Neuronal stem cell (in vitro differentiated cells): ENCODE measurements around the gene PSME3.
A peak's percentile ranks its signal among the peaks of the same experiment; 100 is the strongest.

Experiments
- DNase-seq: peaks from one replicate; pipeline ENCODE4 v3.0.0-alpha.2; 2013; ENCODE audit warnings: low spot score
- H2AFZ ChIP-seq: one replicate; pipeline ENCODE4 v1.6.1; 2013; ENCODE audit warnings: mild to moderate bottlenecking, low read length, inconsistent platforms
- H2AK5ac ChIP-seq: 2 replicates; pipeline ENCODE4 v1.6.1; 2013; ENCODE audit warnings: low read depth, mild to moderate bottlenecking, inconsistent platforms, low read length, moderate library complexity, mixed read lengths
- H2BK120ac ChIP-seq: 2 replicates; pipeline ENCODE4 v1.6.1; 2013; ENCODE audit warnings: low read depth, mild to moderate bottlenecking, inconsistent platforms, low read length, moderate library complexity, mixed read lengths
- H2BK12ac ChIP-seq: one replicate; pipeline ENCODE4 v1.6.1; 2013; ENCODE audit warnings: low read length, inconsistent platforms
- H2BK15ac ChIP-seq: 2 replicates; pipeline ENCODE4 v1.6.1; 2013; ENCODE audit warnings: mild to moderate bottlenecking, low read length, inconsistent platforms, mixed read lengths
- H2BK5ac ChIP-seq: one replicate; pipeline ENCODE4 v1.6.1; 2013; ENCODE audit warnings: inconsistent platforms, mild to moderate bottlenecking, low read length, moderate library complexity
- H3K14ac ChIP-seq: one replicate; pipeline ENCODE4 v1.6.1; 2013; ENCODE audit warnings: low read length, inconsistent platforms
- H3K18ac ChIP-seq: 2 replicates; pipeline ENCODE4 v1.6.1; 2013; ENCODE audit warnings: low read length, inconsistent platforms
- H3K23ac ChIP-seq: 2 replicates; pipeline ENCODE4 v1.6.1; 2013; ENCODE audit warnings: low read depth, mild to moderate bottlenecking, mixed read lengths, low read length, inconsistent platforms; ENCODE audit not compliant: poor library complexity
- H3K27ac ChIP-seq: replicated peaks from 3 replicates; pipeline ENCODE4 v1.5.1; 2013; ENCODE audit warnings: low read length, inconsistent platforms
- H3K27me3 ChIP-seq, 3 experiments: 2 replicates each; pipeline ENCODE4 v1.6.1; 2013; ENCODE audit warnings: low read length in 3 of 3, mild to moderate bottlenecking in 2 of 3, inconsistent platforms in 1 of 3, low read depth in 1 of 3, mixed read lengths in 1 of 3, moderate library complexity in 1 of 3; ENCODE audit not compliant: control insufficient read depth in 3 of 3, insufficient read depth in 3 of 3
- H3K36me3 ChIP-seq, 2 donors: replicated peaks in 1 of 2; 2 replicates each; pipeline ENCODE4 v1.6.1; 2013; ENCODE audit warnings: low read length in 2 of 2; ENCODE audit not compliant: control insufficient read depth in 2 of 2, insufficient read depth in 2 of 2
- H3K4ac ChIP-seq: 2 replicates; pipeline ENCODE4 v1.6.1; 2013; ENCODE audit warnings: inconsistent platforms, mild to moderate bottlenecking, low read length, moderate library complexity
- H3K4me1 ChIP-seq, 2 donors: 1 replicate in 1 of 2; 2 replicates in 1 of 2; pipeline ENCODE4 v1.6.1; 2013; ENCODE audit warnings: low read length in 2 of 2, low read depth in 1 of 2; ENCODE audit not compliant: control insufficient read depth in 2 of 2, insufficient read depth in 1 of 2
- H3K4me2 ChIP-seq: one replicate; pipeline ENCODE4 v1.6.1; 2013; ENCODE audit warnings: mild to moderate bottlenecking, low read length, inconsistent platforms; ENCODE audit not compliant: insufficient read depth, poor library complexity, severe bottlenecking
- H3K4me3 ChIP-seq, 2 donors: 2 replicates each; pipeline ENCODE4 v1.5.1; 2013; ENCODE audit warnings: low read length in 2 of 2, mild to moderate bottlenecking in 2 of 2, inconsistent platforms in 1 of 2, moderate library complexity in 1 of 2
- H3K79me1 ChIP-seq: one replicate; pipeline ENCODE4 v1.6.1; 2013; ENCODE audit warnings: low read depth, mild to moderate bottlenecking, inconsistent platforms, low read length, moderate library complexity
- H3K9ac ChIP-seq: one replicate; pipeline ENCODE4 v1.6.1; 2013; ENCODE audit warnings: mild to moderate bottlenecking, low read depth, low read length, inconsistent platforms; ENCODE audit not compliant: poor library complexity
- H3K9me3 ChIP-seq, 2 donors: replicated peaks in 1 of 2; 2 replicates each; pipeline versions ENCODE3 to v1.6.1; 2013; ENCODE audit warnings: low read length in 2 of 2, mild to moderate bottlenecking in 2 of 2, inconsistent platforms in 1 of 2, low read depth in 1 of 2, mixed read lengths in 1 of 2, moderate library complexity in 1 of 2; ENCODE audit not compliant: control insufficient read depth in 2 of 2, insufficient read depth in 1 of 2
- H4K8ac ChIP-seq: one replicate; pipeline ENCODE4 v1.6.1; 2013; ENCODE audit warnings: low read depth, mild to moderate bottlenecking, inconsistent platforms, low read length, moderate library complexity
- H4K91ac ChIP-seq: one replicate; pipeline ENCODE4 v1.6.1; 2013; ENCODE audit warnings: low read length, low read depth, mild to moderate bottlenecking, inconsistent platforms; ENCODE audit not compliant: poor library complexity
- WGBS, 2 donors: extraction: QIAGEN DNeasy Blood & Tissue Kit; methylation state at CpG; one replicate each; pipeline ENCODE4 v1.1.7; 2013; ENCODE audit warnings: missing lambda C conversion rate in 2 of 2, mixed read lengths in 1 of 2; ENCODE audit not compliant: insufficient read length in 2 of 2, insufficient replicate concordance in 1 of 2; ENCODE audit errors: extremely low coverage in 2 of 2; 5-methylcytosine and 5-hydroxymethylcytosine counted together

The PSME3 gene

GRCh38 chr17:42784811-42785592 lies 48.2 kb upstream of the PSME3 start:
- H2BK5ac ChIP-seq, result no peak overlapping the region
- DNase-seq, result no peak
- peaks cover 0 to 25% (median 8%) of the 10 kb centered on the region in 3 experiments for H3K27me3 ChIP-seq
- H3K23ac ChIP-seq, result peak overlapping the region; percentile 9
- H3K79me1 ChIP-seq, result no peaks in the 10 kb centered on the region
- no peak overlapping the region for H3K27ac ChIP-seq
- H3K4ac ChIP-seq, result peak overlapping the region; percentile 70
- no CpG with 5 or more reads among the region's 52 CpGs for WGBS, 2 donors
- H2AFZ ChIP-seq, result no peak overlapping the region
- H2AK5ac ChIP-seq, result peak overlapping the region; percentile 23
- no peak overlapping the region for H3K4me3 ChIP-seq
- no peak overlapping the region for H4K91ac ChIP-seq
- H3K14ac ChIP-seq, result no peak overlapping the region
- H3K36me3 ChIP-seq, result peaks cover 0 to 2% of the 10 kb centered on the region in 2 donors
- peaks cover 0 to 5% of the 10 kb centered on the region in 2 donors for H3K4me1 ChIP-seq
- H3K9me3 ChIP-seq, result no peaks in the 10 kb centered on the region
- H2BK12ac ChIP-seq, result peak overlapping the region; percentile 16
- H2BK120ac ChIP-seq, result no peak overlapping the region
- H3K4me2 ChIP-seq, result no peak overlapping the region
- no peak overlapping the region for H3K9ac ChIP-seq
- no peak overlapping the region for H2BK15ac ChIP-seq
- H3K18ac ChIP-seq, result no peak overlapping the region
- H4K8ac ChIP-seq, result no peak overlapping the region

DNA sequence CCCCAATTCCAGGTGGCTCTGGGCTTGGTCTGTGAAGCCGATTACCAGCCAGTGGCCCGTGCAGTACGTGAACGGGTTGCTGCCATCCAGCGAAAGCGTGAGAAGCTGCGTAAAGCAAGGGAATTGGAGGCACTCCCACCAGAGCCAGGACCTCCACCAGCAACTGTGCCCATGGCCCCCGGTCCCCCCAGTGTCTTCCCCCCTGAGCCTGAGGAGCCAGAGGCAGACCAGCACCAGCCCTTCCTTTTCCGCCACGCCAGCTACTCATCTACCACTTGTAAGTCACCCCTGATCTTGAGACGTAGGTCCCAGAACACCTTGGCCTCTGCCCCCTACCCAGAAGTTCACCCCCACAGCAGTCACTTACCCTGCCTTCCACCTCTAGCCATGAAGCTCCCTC lies 45.9 kb upstream of the PSME3 start:
- Histone ChIP-seq H3K36me3 (no peaks in the 10 kb centered on the region), H2BK120ac (no peak overlapping the region), H3K18ac (no peak overlapping the region), H2AK5ac (no peak overlapping the region), H2AFZ (no peak overlapping the region), H3K4me3 (no peak overlapping the region), H2BK12ac (no peak overlapping the region), H3K27me3 (peaks cover 0 to 9% (median 0%) of the 10 kb centered on the region in 3 experiments), H3K9me3 (no peaks in the 10 kb centered on the region), H3K4me2 (no peak overlapping the region), H4K8ac (no peak overlapping the region), H3K79me1 (no peaks in the 10 kb centered on the region), H2BK15ac (no peak overlapping the region), H3K14ac (no peak overlapping the region), H3K27ac (no peak overlapping the region), H3K4me1 (no peaks in the 10 kb centered on the region), H2BK5ac (no peak overlapping the region), H4K91ac (no peak overlapping the region), H3K9ac (no peak overlapping the region), H3K4ac (no peak overlapping the region), H3K23ac (no peak overlapping the region)
- DNase-seq, result no peak
- WGBS, 2 donors, result no CpG with 5 or more reads among the region's 11 CpGs

DNA sequence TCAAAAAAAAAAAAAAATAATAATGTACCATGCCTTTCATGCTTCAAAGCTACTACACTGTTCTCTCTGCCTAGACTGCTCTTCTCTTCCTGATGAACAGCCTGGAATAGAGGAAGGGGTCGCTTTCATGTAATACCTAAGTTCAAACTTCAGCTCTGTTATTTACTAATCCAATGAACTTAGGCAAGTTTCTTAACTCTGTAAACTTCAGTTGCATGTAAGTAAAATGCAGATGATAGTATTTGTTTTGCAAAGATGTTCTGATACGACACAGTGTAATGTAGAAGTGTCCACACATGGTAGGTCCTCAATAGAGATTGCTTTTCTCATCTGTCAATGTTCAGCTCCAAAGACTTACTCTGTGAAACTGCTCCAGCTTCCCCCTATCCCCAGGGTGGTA lies 41.2 kb upstream of the PSME3 start:
- Histone ChIP-seq H3K27me3 (no peaks in the 10 kb centered on the region), H3K23ac (no peak overlapping the region), H3K79me1 (no peaks in the 10 kb centered on the region), H2BK5ac (no peak overlapping the region), H2AK5ac (no peak overlapping the region), H3K4me2 (no peak overlapping the region), H2BK12ac (no peak overlapping the region), H3K4ac (no peak overlapping the region), H2AFZ (no peak overlapping the region), H3K4me1 (no peaks in the 10 kb centered on the region), H3K14ac (no peak overlapping the region), H4K8ac (no peak overlapping the region), H4K91ac (no peak overlapping the region), H3K36me3 (peaks cover 4 to 18% of the 10 kb centered on the region in 2 donors), H2BK15ac (no peak overlapping the region), H3K18ac (no peak overlapping the region), H3K9me3 (no peaks in the 10 kb centered on the region), H3K27ac (no peak overlapping the region), H3K9ac (no peak overlapping the region), H2BK120ac (no peak overlapping the region), H3K4me3 (no peak overlapping the region)
- no CpG with 5 or more reads among the region's 2 CpGs for WGBS, 2 donors
- DNase-seq, result no peak

DNA sequence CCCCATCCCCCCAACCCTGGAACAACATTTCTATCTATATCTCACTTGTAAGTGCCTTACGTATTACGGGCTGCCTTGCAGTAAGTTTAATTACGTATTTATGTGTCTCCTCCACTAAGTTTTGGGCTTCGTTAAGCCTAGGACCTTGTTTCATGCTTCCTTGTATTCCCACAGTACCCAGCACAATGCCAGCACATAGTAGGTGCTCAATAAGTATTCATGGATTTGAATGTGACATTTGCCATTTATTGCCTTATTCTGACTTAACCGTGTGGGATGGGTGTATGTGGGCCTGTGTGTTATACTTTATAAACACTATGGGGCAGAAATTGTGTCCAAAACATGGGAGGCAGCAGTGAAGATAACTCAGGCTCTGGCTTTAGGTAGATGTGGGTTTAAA lies 40.7 kb upstream of the PSME3 start:
- no peak overlapping the region for H2AK5ac ChIP-seq
- WGBS, 2 donors, result no CpG with 5 or more reads among the region's 5 CpGs
- no peak overlapping the region for H2BK12ac ChIP-seq
- no peak overlapping the region for H3K14ac ChIP-seq
- no peak overlapping the region for H2AFZ ChIP-seq
- no peak for DNase-seq
- H3K27me3 ChIP-seq, result no peaks in the 10 kb centered on the region
- H3K79me1 ChIP-seq, result no peaks in the 10 kb centered on the region
- H3K9me3 ChIP-seq, result no peaks in the 10 kb centered on the region
- H3K4ac ChIP-seq, result no peak overlapping the region
- H2BK120ac ChIP-seq, result no peak overlapping the region
- H3K4me3 ChIP-seq, result no peak overlapping the region
- no peak overlapping the region for H3K27ac ChIP-seq
- no peak overlapping the region for H2BK5ac ChIP-seq
- peaks cover under 1 to 1% of the 10 kb centered on the region in 2 donors for H3K4me1 ChIP-seq
- no peak overlapping the region for H3K23ac ChIP-seq
- H2BK15ac ChIP-seq, result no peak overlapping the region
- H3K18ac ChIP-seq, result no peak overlapping the region
- no peak overlapping the region for H3K9ac ChIP-seq
- no peak overlapping the region for H3K4me2 ChIP-seq
- no peak overlapping the region for H4K8ac ChIP-seq
- H4K91ac ChIP-seq, result no peak overlapping the region
- peaks cover 4 to 24% of the 10 kb centered on the region in 2 donors for H3K36me3 ChIP-seq
